NB4 (cell line): Measurements from ENCODE around the gene AMBP.

Source experiments
- MAX ChIP-seq: IDR thresholded peaks from 2 replicates; pipeline ENCODE4 v1.6.1; 2011; ENCODE audit warnings: low read depth, low read length
- POLR2A ChIP-seq: IDR thresholded peaks from 2 replicates; pipeline ENCODE4 v1.6.1; 2011; ENCODE audit warnings: mild to moderate bottlenecking; ENCODE audit not compliant: insufficient read length; ENCODE audit errors: extremely low read depth
- TF ChIP-seq, protein P1 (sequence below): IDR thresholded peaks from one replicate; pipeline ENCODE4 v1.5.1; 2012; ENCODE audit warnings: low read depth, low read length

DNA sequence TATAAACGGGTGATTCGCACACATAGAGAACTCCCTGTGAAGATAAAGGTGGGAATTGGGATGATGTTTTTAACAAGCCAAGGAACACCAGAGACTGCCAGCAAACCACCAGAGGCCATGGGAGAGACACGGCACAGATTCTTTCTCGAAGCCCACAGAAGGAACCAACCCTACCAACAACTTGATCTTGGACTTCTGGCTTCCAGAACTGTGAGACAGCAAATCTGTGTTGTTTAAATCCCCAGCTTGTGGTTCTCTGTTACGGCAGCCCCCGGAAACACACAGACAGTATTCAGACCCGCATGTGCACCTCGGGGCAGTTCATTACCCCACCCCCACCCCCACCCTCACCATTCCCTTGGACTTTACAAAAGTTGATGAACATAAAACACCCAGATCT is 12.8 kb downstream of the AMBP start:
- TF ChIP-seq, protein P1, sequence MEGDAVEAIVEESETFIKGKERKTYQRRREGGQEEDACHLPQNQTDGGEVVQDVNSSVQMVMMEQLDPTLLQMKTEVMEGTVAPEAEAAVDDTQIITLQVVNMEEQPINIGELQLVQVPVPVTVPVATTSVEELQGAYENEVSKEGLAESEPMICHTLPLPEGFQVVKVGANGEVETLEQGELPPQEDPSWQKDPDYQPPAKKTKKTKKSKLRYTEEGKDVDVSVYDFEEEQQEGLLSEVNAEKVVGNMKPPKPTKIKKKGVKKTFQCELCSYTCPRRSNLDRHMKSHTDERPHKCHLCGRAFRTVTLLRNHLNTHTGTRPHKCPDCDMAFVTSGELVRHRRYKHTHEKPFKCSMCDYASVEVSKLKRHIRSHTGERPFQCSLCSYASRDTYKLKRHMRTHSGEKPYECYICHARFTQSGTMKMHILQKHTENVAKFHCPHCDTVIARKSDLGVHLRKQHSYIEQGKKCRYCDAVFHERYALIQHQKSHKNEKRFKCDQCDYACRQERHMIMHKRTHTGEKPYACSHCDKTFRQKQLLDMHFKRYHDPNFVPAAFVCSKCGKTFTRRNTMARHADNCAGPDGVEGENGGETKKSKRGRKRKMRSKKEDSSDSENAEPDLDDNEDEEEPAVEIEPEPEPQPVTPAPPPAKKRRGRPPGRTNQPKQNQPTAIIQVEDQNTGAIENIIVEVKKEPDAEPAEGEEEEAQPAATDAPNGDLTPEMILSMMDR: no peak
- no peak for TF ChIP-seq POLR2A
- no peak for TF ChIP-seq MAX
